Activated CD4-positive, alpha-beta T cell treated with anti-CD3 and anti-CD28 coated beads for 1 hour (primary cell): ENCODE data around the gene SYNE3.

Experiments
- DNase-seq: peaks from one replicate; pipeline ENCODE4 v3.0.0-alpha.2; 2020

SYNE3 gene

DNA sequence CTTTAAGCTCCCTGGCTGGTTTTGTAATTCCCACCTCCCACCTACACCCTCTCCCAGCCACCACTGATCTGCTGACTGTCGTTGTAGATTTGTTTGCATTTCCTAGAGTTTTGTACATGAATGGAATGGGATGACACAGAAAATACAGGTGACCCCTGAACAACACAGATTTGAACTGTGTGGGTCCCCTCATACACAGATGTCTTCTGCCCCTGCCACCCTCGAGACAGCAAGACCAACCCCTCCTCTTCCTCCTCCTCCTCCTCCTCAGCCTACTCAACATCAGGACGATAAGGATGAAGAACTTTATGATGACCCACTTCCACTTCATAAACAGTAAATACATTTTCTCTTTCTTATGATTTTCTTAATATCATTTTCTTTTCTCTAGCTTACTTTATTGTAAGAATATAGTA is 28.8 kb downstream of the SYNE3 start:
- DNase-seq: no peak

- no peak for DNase-seq
These were observed 29.4 kb downstream of the SYNE3 start for GRCh38 chr14:95486875-95487668.

DNA sequence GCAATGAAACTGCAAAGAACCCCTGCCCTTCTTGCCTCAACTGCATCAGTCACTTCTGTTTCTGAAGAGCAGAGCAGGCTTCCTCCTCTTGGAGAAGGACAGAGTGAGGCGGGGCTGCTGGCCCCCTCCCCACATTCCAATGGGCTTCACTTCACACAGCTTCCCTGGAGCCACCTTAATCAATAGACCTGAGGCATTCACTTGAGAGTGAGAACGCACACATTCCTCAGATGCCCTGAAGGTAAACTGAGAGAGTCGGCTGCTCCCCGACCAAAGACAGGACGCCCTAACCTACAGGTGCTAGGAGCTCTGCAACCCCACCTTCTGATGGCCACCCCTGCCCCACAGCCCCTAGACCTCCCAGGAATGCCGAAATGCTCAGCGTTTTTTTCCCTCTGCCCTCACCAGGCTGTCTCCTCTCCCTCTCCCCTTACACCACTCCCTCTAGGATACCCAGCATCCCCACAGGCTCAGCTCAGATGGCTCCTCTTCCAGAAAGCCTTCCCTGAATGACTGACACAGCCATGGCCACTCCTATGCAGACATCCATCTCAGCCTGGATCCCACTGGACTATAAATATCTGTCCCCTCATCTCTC is 31.1 kb downstream of the SYNE3 start:
- DNase-seq: no peak

GRCh38 chr14:95484296-95484695 is 32.2 kb downstream of the SYNE3 start:
- no peak for DNase-seq

DNA sequence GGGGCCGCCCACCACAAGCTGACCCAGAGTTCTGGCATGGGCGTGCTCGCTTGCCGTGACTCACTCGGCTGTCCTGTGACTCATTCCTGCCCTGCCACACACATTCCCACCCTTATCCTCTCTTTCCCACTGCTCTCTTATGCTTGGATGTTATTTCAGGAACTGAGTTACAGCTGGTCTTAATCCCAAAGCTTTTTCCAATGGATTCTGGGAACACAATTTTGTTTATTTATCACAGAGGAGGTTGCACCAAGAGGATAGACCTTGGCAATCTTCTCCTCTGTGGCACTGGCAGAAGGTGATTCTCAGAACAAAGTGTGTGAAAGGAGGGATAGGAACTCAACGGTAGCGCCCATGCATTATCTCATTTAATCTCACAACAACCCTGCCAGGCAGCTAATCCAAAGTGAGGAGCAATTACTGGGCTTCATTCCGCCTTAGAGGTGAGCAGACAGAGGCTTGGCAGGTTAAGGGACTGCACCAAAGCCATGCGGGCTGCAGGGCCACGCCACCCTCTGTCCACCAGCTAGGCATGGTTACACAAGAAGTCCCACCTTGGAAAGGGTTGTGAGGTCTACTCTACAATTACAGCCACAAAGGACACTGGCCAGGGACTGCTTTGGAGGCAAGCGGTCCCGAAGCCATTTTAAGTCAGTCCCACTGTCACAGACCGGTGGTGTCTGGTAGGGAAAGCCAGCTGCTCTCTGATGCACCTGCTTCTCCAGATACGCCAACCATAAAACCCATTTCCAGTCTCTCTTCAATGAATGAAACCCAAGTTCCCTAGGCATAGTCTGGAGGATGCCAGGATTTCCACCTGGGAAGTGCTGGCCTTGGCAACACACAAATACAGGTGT is 32.9 kb downstream of the SYNE3 start:
- no peak for DNase-seq

DNA sequence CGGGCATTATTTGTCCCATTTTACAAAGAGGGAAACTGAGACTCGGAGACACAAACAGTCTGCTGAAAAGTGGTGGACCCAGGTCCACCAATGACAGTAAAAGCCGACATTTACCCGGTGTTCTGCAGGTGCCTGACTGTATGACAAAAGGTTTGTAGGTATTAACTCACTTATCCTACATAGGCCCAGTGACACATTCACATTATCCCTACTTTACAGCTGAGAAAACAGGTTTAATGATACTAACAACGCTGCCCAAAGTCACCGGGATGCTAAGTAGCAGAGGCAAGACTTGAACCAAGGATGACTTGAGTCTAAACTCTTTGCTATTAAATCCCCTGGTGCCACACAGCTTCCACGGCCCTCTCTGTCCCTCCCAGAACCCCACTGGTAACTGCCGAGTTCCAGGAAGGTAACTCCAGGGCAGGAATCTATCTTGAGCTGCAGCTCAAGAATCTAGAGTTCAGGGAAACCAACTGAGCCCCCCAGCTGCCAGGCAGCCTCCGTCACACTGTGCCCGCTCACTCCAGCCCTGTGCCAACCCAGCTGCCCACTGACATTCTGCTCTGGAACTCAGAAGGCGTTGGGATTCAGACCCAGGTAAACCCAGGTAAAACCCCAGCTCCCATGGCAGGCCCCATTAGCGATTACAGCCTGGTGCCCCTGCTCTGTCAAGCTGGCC is 33.7 kb downstream of the SYNE3 start:
- no peak for DNase-seq

DNA sequence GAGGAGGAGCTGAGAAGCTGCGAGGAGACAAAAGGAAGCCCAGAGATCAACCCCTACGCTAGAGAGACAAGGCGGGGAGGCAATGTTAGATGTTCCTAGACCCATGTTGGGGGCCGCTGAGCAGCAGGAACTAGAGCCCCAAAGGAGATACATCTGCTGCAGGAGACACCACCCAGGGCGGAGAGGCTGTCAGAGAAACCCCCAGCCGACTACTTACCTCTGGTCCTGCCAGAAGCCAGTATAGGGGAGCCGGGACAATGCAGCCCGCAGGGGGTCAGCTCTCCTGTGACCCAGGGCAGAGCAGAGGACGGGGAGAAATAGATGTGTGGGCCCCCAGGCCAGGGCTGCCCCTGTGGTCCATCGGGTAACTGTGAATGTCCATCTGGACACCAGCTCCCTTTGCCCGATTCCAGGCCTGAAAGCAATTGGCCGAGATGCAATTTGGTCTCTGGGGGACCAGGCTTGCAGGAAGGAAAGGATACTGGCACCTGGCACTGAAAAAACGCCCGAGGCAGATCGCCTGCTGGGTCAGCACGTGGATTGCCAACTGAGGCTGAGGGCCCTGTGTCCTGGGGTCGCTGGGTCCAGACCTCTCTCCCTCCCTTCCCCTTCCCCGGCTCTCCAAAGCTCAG is 34.9 kb downstream of the SYNE3 start:
- no peak for DNase-seq

DNA sequence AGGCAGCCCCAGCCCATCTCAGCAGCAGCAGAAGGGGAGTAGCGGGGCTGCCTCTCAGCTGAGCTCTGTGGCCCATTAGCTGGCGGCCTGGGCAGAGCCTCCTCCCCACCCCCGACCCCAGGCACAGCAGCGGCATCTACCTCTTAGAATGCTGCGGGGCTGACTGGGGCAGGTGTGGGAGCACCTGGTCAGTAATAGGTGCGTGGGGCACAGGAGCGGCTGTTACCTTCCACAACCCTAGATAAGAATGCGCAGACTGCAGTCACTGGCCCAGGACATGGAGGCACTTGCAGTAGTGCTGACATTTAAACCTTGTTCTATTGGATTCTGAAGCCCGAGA is 35.6 kb downstream of the SYNE3 start:
- no peak for DNase-seq

- DNase-seq: no peak
These were observed 36.2 kb downstream of the SYNE3 start for GRCh38 chr14:95480109-95480886.

DNA sequence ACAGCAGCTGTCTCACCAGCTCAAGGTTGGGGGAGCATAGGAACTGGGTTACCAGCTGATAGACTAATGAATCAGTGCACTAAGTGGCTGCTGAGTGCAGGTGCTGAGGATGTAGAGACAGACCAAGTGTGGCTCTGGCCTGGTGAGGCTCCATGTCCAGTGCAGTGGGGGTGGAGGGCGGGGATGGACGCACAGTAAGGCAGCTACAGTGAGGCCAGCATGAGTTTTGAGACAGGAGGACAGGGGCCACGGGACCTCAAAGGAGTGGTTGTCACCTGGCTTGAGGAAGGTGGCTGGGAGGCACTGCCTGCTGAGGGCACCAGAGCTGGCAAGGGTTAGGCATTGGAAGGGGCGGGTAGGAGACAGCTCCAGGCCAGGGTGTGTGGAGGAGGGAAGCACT is 37.0 kb downstream of the SYNE3 start:
- DNase-seq: no peak

- DNase-seq: no peak
These were observed 37.6 kb downstream of the SYNE3 start for GRCh38 chr14:95478818-95479217.

DNA sequence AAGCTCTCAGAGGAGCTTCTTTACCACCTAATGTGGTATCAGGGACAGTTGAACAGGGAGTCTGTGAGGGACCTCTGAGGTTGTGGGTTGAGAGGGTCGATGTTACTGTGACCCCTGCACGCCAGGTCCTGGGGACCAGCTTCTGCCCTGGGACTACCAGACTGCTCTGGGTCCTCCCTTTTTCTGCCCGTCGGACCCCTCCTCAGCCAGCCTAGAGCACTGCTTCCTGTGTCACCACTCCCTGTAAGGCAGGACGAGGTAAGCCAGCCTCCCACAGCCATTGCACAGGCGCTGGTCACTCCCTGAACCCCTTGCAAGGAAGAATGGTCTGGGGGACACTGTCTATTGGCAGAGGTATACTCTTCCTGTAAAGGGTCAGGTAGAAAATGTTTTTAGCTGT is 38.1 kb downstream of the SYNE3 start:
- no peak for DNase-seq

GRCh38 chr14:95477411-95478269 is 38.8 kb downstream of the SYNE3 start:
- no peak for DNase-seq

DNA sequence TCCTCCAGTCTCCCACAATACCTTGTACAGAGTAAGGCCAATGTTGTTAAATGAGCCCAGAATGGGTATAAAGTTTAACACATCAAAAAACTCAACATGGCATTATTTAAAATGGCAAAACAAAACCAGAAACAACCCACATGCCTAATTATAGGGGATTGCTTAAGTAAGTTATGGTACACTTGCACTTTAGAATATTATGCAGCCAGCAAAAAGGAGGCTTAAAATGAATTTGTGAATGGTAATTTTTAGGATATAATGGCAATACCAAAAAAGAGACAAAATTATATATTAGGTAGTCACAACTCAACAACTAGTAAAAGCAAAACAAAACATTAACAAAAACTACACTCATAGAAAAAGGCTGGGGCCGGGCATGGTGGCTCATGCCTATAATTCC is 39.7 kb downstream of the SYNE3 start:
- no peak for DNase-seq

GRCh38 chr14:95475540-95476240 is 40.8 kb downstream of the SYNE3 start:
- no peak for DNase-seq

DNA sequence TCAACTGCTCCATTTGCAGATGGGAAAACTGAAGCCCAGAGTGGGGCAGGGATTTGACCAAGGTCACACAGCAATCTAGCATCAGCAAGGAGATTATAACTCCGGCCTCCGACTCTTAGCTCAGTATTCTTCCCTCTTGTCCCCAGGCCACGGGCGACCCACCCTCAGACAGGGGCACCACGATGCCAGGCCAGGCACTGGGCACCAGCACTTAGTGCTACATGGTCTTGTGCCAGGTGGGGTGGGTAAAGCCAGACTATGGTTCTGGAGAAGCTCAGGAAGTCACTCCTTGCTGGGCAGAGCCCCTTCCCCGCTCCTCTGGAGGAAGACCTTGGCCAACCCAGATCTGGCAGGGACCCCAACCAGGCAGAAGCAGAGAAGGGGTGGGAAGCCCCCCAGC is 41.5 kb downstream of the SYNE3 start:
- no peak for DNase-seq

- no peak for DNase-seq
These were observed 42.0 kb downstream of the SYNE3 start for GRCh38 chr14:95474486-95474885.

DNA sequence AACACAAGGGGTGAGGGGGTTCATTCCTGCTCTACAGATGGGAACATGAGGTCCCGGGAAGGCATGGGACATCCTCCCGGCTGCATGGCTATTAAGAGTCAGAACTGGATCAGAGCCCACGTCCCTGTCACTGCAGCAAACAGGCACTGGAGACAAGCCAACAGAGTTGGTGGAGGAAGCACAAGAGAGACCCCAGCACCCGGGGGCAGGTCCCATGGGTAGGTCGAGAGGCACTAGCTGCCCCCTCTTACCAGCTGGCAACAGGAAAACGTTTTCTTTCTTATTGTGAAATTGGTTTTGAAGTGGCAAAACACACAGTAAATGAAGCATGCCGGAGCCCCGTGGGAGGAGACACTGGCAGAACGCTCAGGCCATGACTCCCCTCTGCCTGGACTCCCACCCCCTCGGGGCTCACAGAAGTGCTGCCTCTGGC is 43.6 kb downstream of the SYNE3 start:
- no peak for DNase-seq

DNA sequence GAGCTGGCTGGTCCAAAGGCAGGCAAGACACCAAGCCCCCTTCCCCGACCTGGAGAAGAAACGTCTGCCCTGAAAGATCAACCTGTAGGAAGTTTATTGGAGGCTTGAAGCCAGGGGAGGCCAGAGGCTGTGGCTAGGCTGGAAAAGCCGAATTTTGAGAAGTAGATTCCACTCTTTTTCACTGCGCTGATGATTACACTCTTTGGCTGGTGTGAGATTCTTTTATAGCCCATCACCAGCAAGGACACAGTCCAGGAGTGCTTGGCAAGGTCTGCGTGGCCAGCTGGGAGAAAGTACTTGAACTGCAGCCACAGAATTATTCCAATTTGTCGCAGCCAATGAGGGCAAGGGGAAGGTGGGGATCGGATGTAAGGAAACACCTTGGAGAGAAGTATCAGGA is 45.0 kb downstream of the SYNE3 start:
- DNase-seq: no peak

- no peak for DNase-seq
These were observed 45.4 kb downstream of the SYNE3 start for GRCh38 chr14:95471016-95471415.
